IPS-NIHi7 (cell line): ENCODE measurements around the gene NLN.
A peak's percentile ranks its signal among the peaks of the same experiment; 100 is the strongest.
"Not testable (repeated sequence)": the region's sequence is repeated elsewhere in the genome, so short reads cannot be mapped to it uniquely, and the experiment has no call there.

ENCODE experiments used
- DNase-seq: peaks from one replicate; pipeline ENCODE4 v3.0.0; 2012; ENCODE audit warnings: mixed read lengths; ENCODE audit errors: extremely low spot score

The NLN gene

GRCh38 chr5:65721720-65722574, at the start of gene NLN, which contains the start of gene SGTB:
TSS of gene NLN (plus strand) at chr5:65722205. CDS start at chr5:65722374, 169 bp downstream.
TSS of gene SGTB (minus strand) at chr5:65722109. CDS start at chr5:65720807, 1,302 bp downstream.
- DNase-seq, result peak; percentile 97

- no peak for DNase-seq
Measured at GRCh38 chr5:65672796-65673195, 49.2 kb upstream of the NLN start.

GRCh38 chr5:65674749-65675148, 47.3 kb upstream of the NLN start:
- DNase-seq, result no peak

GRCh38 chr5:65676056-65676455, 45.9 kb upstream of the NLN start:
- DNase-seq, result not testable (repeated sequence)

GRCh38 chr5:65682148-65682547, 39.9 kb upstream of the NLN start:
- no peak for DNase-seq

GRCh38 chr5:65693121-65693520, 28.9 kb upstream of the NLN start:
- no peak for DNase-seq

GRCh38 chr5:65695162-65695755, 26.7 kb upstream of the NLN start:
- no peak for DNase-seq

GRCh38 chr5:65695896-65696295, 26.1 kb upstream of the NLN start:
- no peak for DNase-seq

- DNase-seq, result no peak
Measured at GRCh38 chr5:65696892-65697291, 25.1 kb upstream of the NLN start.

GRCh38 chr5:65699338-65699737, 22.7 kb upstream of the NLN start:
- DNase-seq, result no peak

- no peak for DNase-seq
Measured at GRCh38 chr5:65702036-65702435, 20.0 kb upstream of the NLN start.

- DNase-seq, result no peak
Measured at GRCh38 chr5:65704621-65705239, 17.3 kb upstream of the NLN start.

GRCh38 chr5:65707663-65708062, 14.3 kb upstream of the NLN start:
- DNase-seq, result no peak

GRCh38 chr5:65708145-65708544, 13.9 kb upstream of the NLN start:
- DNase-seq, result no peak

GRCh38 chr5:65718576-65719310, 3.3 kb upstream of the NLN start:
- DNase-seq, result no peak

GRCh38 chr5:65721050-65721719, 820 bp upstream of the NLN start:
- DNase-seq, result peak; percentile 39

- DNase-seq, result peak; percentile 56
Measured at GRCh38 chr5:65722575-65723403, 784 bp downstream of the NLN start.

GRCh38 chr5:65727491-65728156, 5.6 kb downstream of the NLN start:
- DNase-seq, result no peak

GRCh38 chr5:65728218-65728617, 6.2 kb downstream of the NLN start:
- DNase-seq, result no peak

- DNase-seq, result no peak
Measured at GRCh38 chr5:65730910-65731309, 8.9 kb downstream of the NLN start.
